HFFc6 (cell line): ENCODE measurements around the gene HOXD9. TPM values are rescaled to one million over a fixed set of nuclear protein-coding genes. Genes with fewer than 3 reads are reported as not detected.

ENCODE experiments used
- DNase-seq: peaks from one replicate; pipeline ENCODE4 v3.0.0-alpha.2; 2018
- H3K27ac Mint-ChIP-seq: 2 replicates; pipeline ENCODE4 v1.8.0; 2020; ENCODE audit warnings: mild to moderate bottlenecking, mixed read lengths
- H3K27me3 Mint-ChIP-seq: 2 replicates; pipeline ENCODE4 v1.8.0; 2021; ENCODE audit warnings: mild to moderate bottlenecking, moderate library complexity, mixed read lengths; ENCODE audit not compliant: insufficient read depth
- H3K36me3 Mint-ChIP-seq: 2 replicates; pipeline ENCODE4 v1.8.0; 2021; ENCODE audit warnings: low read depth, mixed read lengths
- H3K4me1 Mint-ChIP-seq: 2 replicates; pipeline ENCODE4 v1.8.0; 2020; ENCODE audit warnings: low read depth, mixed read lengths
- H3K4me3 Mint-ChIP-seq: 2 replicates; pipeline ENCODE4 v1.8.0; 2020; ENCODE audit warnings: mild to moderate bottlenecking, moderate library complexity, mixed read lengths
- H3K9me3 Mint-ChIP-seq: 2 replicates; pipeline ENCODE4 v1.8.0; 2020; ENCODE audit warnings: mild to moderate bottlenecking, mixed read lengths
- total RNA-seq, 6 experiments: library from RNA; stranded (reverse); fragmentation: NEBNext Ultra II Directional; extraction: Animal tissue kit (Norgen Biotek cat#: 25700); gene quantifications; 2 replicates in 1 of 6; 3 replicates in 5 of 6; pipeline ENCODE4 v1.2.3, GENCODE V29; 2021
- TF ChIP-seq, protein P1 (sequence below): fragments of 200-600 bp; sonication (generic); IDR thresholded peaks from 2 replicates; pipeline ENCODE4 v1.5.0; 2021; ENCODE audit warnings: antibody characterized with exemption, mild to moderate bottlenecking

Gene HOXD9
- total RNA-seq, 6 experiments from 2014 or later: 2.1 to 2.7 (median 2.4) TPM

DNA sequence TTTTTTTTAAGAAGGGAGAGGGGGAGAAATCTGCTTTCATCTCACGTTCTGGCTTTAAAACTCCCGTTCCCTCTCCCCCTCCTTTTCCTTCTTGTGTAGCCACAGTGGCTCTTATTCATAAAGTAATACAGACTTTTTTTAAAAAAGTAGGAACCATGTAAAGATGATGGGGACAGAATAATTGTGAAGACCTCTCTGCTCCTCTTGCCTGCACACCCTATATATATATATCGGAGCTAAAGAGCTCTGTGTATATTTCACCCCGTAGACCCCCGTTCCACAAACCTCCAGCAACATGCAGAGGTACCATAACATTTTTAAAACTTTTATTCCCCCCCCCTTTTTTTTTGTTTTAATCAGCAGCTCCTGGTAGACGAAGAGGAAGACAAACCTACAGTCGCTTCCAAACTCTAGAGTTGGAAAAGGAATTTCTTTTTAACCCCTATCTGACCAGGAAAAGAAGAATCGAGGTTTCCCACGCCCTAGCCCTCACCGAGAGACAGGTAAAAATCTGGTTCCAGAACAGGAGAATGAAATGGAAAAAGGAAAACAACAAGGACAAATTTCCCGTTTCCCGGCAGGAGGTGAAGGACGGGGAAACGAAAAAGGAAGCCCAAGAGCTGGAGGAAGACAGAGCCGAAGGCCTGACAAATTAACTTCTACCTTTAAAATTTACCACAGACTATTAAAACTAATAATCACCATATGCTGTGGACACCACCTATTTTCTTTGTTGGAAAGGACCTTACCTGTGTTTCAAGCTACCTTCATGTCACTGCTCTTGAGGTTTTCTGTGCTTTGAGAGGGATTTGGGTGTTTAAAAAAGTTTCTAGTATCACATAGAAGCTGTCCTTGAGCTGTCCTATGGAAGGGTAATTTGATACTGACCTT lies 8.7 kb downstream of the HOXD9 start:
- H3K4me3 Mint-ChIP-seq: peak overlapping the region; percentile 90
- H3K36me3 Mint-ChIP-seq: peaks cover 16% of the 10 kb centered on the region; the same call in 1 of the 2 replicates
- H3K27ac Mint-ChIP-seq: peak overlapping the region; percentile 61
- no peak for DNase-seq
- peaks cover 30% of the 10 kb centered on the region for H3K27me3 Mint-ChIP-seq
- no peaks in the 10 kb centered on the region for H3K9me3 Mint-ChIP-seq
- H3K4me1 Mint-ChIP-seq: peaks cover 66% of the 10 kb centered on the region
- TF ChIP-seq, protein P1, sequence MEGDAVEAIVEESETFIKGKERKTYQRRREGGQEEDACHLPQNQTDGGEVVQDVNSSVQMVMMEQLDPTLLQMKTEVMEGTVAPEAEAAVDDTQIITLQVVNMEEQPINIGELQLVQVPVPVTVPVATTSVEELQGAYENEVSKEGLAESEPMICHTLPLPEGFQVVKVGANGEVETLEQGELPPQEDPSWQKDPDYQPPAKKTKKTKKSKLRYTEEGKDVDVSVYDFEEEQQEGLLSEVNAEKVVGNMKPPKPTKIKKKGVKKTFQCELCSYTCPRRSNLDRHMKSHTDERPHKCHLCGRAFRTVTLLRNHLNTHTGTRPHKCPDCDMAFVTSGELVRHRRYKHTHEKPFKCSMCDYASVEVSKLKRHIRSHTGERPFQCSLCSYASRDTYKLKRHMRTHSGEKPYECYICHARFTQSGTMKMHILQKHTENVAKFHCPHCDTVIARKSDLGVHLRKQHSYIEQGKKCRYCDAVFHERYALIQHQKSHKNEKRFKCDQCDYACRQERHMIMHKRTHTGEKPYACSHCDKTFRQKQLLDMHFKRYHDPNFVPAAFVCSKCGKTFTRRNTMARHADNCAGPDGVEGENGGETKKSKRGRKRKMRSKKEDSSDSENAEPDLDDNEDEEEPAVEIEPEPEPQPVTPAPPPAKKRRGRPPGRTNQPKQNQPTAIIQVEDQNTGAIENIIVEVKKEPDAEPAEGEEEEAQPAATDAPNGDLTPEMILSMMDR: no peak

DNA sequence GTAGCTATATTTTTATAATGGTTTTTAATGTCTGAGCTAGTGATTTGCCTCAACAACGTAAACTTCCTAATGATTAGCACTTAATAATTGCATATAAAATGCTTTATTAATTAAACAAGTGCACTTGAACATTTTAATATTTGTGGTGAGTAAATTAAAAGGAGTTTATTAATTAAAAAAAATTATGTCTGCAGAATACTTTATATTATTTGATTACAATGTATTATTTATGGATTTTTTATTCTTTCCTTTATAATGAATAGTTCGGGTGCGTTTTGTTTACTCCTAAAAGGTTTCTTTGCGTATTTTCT lies 9.3 kb downstream of the HOXD9 start:
- H3K9me3 Mint-ChIP-seq: no peaks in the 10 kb centered on the region
- H3K4me3 Mint-ChIP-seq: peak overlapping the region; percentile 90
- peaks cover 66% of the 10 kb centered on the region for H3K4me1 Mint-ChIP-seq
- peaks cover 16% of the 10 kb centered on the region; the same call in 1 of the 2 replicates for H3K36me3 Mint-ChIP-seq
- DNase-seq: no peak
- TF ChIP-seq, protein P1: no peak
- no peak overlapping the region for H3K27ac Mint-ChIP-seq
- H3K27me3 Mint-ChIP-seq: peaks cover 31% of the 10 kb centered on the region

DNA sequence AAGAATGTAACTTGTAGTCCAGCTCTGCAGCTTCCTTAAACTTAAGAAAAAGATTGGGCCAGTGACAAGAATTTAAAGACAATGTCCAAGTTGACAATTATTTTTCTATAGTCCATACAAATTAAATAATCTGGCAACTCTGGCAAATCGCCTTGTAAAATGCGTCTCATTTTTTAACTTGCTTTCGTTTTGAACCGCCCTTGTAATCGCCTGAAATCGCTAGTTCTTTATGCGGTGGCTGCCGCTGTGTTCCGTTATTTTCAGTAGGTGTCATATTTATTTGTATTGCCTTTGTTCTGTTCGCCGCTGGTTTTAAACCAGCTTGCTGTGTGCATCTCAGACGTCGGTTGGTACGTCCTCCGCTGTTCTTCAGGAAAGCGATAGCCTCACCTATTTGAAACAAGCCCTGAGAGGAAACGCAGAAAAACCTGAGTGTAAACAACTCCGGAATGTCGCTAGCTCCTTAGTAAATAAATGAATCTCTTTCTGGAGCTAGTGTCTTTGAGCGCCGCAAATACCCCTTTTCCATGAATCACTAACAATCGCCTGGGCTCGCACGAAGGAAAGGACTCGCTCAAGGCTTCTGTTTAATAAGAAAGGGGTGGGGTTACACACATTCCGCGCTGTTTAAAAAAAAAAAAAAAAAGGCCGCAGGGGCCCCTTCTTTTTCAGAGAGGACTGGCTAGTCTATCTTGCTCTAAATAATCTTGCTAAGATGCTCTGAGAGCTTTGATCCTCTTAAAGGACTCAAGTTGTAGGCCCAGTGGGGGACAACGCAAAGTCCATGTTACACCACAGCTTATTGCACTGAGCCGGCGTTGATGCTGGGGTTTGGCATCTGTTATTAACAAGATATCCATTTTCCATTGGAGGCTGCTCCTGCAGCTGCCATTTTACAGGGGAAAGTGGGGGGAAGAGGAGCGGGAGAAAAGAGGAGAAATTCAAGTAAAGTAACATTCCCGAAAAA lies 10.0 kb downstream of the HOXD9 start:
- no peaks in the 10 kb centered on the region for H3K9me3 Mint-ChIP-seq
- H3K27ac Mint-ChIP-seq: peak overlapping the region; percentile 62
- H3K4me1 Mint-ChIP-seq: peaks cover 63% of the 10 kb centered on the region
- DNase-seq: no peak
- H3K4me3 Mint-ChIP-seq: peak overlapping the region; percentile 90
- TF ChIP-seq, protein P1: no peak
- H3K36me3 Mint-ChIP-seq: peaks cover 16% of the 10 kb centered on the region; the same call in 1 of the 2 replicates
- H3K27me3 Mint-ChIP-seq: peaks cover 33% of the 10 kb centered on the region

DNA sequence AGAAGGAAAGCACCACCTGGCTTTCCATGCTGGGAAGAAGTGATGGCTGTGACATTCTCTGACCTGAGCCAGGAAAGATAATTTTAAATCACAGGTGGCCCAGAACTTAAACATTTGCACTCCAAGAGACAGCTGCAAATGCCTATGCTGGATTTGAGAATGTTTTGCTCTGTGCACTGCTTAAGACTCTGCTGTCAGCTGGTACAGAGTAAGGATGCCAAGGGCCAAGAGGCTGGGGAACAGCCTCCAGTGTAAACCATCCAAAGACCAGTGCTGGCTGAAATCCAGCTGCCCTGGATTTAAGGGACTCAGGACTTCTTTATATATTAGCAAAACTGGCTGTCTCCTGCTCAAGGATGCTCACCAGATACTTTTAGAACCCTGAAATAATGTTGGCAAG lies 10.9 kb downstream of the HOXD9 start:
- Mint-ChIP-seq H3K9me3 (no peaks in the 10 kb centered on the region), H3K27me3 (peaks cover 29% of the 10 kb centered on the region), H3K27ac (no peak overlapping the region), H3K4me3 (no peak overlapping the region), H3K36me3 (peaks cover 13% of the 10 kb centered on the region; the same call in 1 of the 2 replicates), H3K4me1 (peaks cover 63% of the 10 kb centered on the region)
- DNase-seq: no peak
- TF ChIP-seq, protein P1: no peak

DNA sequence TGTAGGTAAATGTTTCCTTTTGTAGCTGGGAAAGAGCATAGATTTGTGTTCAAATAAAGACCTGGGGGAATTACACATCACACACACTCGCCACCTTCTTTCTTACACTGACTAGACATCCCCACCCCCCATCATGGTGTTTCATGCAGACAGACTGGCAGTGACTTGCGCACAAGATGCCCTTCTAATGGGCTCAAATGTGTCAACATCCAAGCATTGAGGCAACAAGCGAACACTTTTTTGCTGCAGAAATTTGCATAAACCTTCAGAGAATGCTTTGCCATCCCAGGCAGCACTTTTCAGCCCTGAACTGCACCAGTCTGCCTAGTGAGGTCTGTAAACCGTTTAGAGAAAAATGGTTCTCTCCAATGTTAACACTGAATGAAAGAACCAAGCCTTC lies 11.5 kb downstream of the HOXD9 start:
- H3K27me3 Mint-ChIP-seq: peaks cover 33% of the 10 kb centered on the region
- DNase-seq: no peak

More for the DNA sequence above, 11.5 kb downstream of the HOXD9 start:
- H3K9me3 Mint-ChIP-seq: no peaks in the 10 kb centered on the region
- TF ChIP-seq, protein P1: no peak
- H3K4me3 Mint-ChIP-seq: no peak overlapping the region
- H3K36me3 Mint-ChIP-seq: peaks cover 6% of the 10 kb centered on the region; the same call in 1 of the 2 replicates
- no peak overlapping the region for H3K27ac Mint-ChIP-seq
- H3K4me1 Mint-ChIP-seq: peaks cover 63% of the 10 kb centered on the region
